Metanephros (tissue), 1 donor: Measurements from ENCODE around the gene ALB. TPM values are rescaled to one million over a fixed set of nuclear protein-coding genes. Genes with fewer than 3 reads are reported as not detected.

Experiments
- total RNA-seq: library from RNA; depleted of rRNA; stranded (reverse); fragments of >200 nt; gene quantifications from one replicate; pipeline ENCODE4 v1.2.3, GENCODE V29; 2014

Gene ALB
- total RNA-seq, result 12.1 TPM

DNA sequence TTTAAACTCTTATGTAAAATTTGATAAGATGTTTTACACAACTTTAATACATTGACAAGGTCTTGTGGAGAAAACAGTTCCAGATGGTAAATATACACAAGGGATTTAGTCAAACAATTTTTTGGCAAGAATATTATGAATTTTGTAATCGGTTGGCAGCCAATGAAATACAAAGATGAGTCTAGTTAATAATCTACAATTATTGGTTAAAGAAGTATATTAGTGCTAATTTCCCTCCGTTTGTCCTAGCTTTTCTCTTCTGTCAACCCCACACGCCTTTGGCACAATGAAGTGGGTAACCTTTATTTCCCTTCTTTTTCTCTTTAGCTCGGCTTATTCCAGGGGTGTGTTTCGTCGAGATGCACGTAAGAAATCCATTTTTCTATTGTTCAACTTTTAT, at the start of gene ALB:
Gene ALB (plus strand): TSS at position 246 of the 400 bp plus-strand sequence. CDS start 41 bp downstream, at position 287.

DNA sequence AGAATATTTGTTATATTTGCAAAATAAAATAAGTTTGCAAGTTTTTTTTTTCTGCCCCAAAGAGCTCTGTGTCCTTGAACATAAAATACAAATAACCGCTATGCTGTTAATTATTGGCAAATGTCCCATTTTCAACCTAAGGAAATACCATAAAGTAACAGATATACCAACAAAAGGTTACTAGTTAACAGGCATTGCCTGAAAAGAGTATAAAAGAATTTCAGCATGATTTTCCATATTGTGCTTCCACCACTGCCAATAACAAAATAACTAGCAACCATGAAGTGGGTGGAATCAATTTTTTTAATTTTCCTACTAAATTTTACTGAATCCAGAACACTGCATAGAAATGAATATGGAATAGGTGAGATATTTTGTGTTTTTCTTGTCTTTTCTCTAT, 31.9 kb downstream of the ALB start, which contains the start of gene AFP:
Gene AFP (plus strand): TSS at position 238 of the 400 bp plus-strand sequence. CDS start 42 bp downstream, at position 280.

Other genes starting within 250 kb of the ALB start
- gene ANKRD17, start 145.5 kb upstream of the ALB start, total RNA-seq, result 57.2 TPM
- 34.0 TPM for gene AFP, start 31.9 kb downstream of the ALB start, total RNA-seq
- gene AFM, start 77.5 kb downstream of the ALB start, total RNA-seq, result 10.0 TPM
- gene RASSF6, start 216.1 kb downstream of the ALB start, total RNA-seq, result 5.3 TPM